ENCODE data around the gene TTC5. TPM values are rescaled to one million over a fixed set of nuclear protein-coding genes. Genes with fewer than 3 reads are reported as not detected.

TTC5 gene
- total RNA-seq, 2 donors from 2014 or later, result 11.1 to 18.5 TPM

DNA sequence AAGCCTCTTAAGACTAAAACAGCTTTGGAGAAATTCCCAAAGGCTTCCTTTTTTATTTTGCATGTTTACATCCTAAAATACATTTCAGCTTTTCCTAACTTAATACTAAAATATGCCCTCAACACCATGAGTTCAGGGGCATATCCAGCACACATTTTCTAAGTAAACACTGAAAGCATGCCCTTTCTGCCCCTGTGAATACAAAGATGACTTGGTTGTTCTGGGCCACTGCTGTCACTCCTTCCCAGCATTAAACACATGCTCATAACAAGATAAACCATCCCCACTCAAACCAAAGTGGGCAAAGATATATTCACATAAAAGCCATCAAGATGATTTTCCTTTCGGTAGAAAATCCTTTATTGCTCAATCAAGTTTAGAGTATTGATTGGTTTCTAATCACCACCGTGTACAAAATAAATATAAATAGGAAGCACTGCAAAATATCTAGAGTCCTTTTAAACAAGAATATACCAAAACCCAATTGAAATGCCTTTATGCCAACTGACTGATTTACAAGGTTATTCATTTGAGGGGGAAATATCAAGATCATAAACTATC, 25.4 kb upstream of the TTC5 start:
- Histone ChIP-seq H3K4me3 (no peak overlapping the region), H3K4me1 (replicated peaks) (no peaks in the 10 kb centered on the region), H3K9me3 (no peaks in the 10 kb centered on the region), H3K36me3 (no peaks in the 10 kb centered on the region), H3K27me3 (replicated peaks; ENCODE audit: insufficient read depth) (no peaks in the 10 kb centered on the region), H3K27ac (no peak overlapping the region)
- 69% methylated on average over 2 of the region's 2 CpGs for WGBS
- DNase-seq (ENCODE audit: low spot score), result no peak
- no peak for TF ChIP-seq CTCF (IDR thresholded peaks at IDR 0.05)
- no peak for TF ChIP-seq POLR2A (IDR thresholded peaks at IDR 0.05)
- no peak for TF ChIP-seq POLR2AphosphoS5 (IDR thresholded peaks at IDR 0.05)
- intact Hi-C loops (cut with DNase I), result loop anchor here (5.0 kb wide), 2 partner anchors 81 to 281 kb away; partner anchors contain the start of gene TEP1

GRCh38 chr14:20329355-20329754, 23.6 kb upstream of the TTC5 start:
- DNase-seq (ENCODE audit: low spot score), result no peak
- WGBS, result 71% methylated on average over 2 of the region's 2 CpGs
- intact Hi-C loops (cut with DNase I), result no loop called here

GRCh38 chr14:20328705-20329104, 23.0 kb upstream of the TTC5 start:
- Histone ChIP-seq H3K9me3 (no peaks in the 10 kb centered on the region), H3K4me3 (no peak overlapping the region), H3K4me1 (replicated peaks) (no peaks in the 10 kb centered on the region), H3K27ac (no peak overlapping the region), H3K36me3 (no peaks in the 10 kb centered on the region), H3K27me3 (replicated peaks; ENCODE audit: insufficient read depth) (no peaks in the 10 kb centered on the region)
- TF ChIP-seq POLR2AphosphoS5 (IDR thresholded peaks at IDR 0.05) (no peak), POLR2A (IDR thresholded peaks at IDR 0.05) (no peak), CTCF (IDR thresholded peaks at IDR 0.05) (no peak)
- 29% methylated on average over 2 of the region's 2 CpGs for WGBS
- DNase-seq (ENCODE audit: low spot score), result no peak
- intact Hi-C loops (cut with DNase I), result no loop called here

More at GRCh38 chr14:20329355-20329754, 23.6 kb upstream of the TTC5 start:
- Histone ChIP-seq H3K9me3 (no peaks in the 10 kb centered on the region), H3K36me3 (no peaks in the 10 kb centered on the region), H3K27me3 (replicated peaks; ENCODE audit: insufficient read depth) (no peaks in the 10 kb centered on the region), H3K4me3 (no peak overlapping the region), H3K27ac (no peak overlapping the region), H3K4me1 (replicated peaks) (no peaks in the 10 kb centered on the region)
- TF ChIP-seq CTCF (IDR thresholded peaks at IDR 0.05) (no peak), POLR2AphosphoS5 (IDR thresholded peaks at IDR 0.05) (no peak), POLR2A (IDR thresholded peaks at IDR 0.05) (no peak)

DNA sequence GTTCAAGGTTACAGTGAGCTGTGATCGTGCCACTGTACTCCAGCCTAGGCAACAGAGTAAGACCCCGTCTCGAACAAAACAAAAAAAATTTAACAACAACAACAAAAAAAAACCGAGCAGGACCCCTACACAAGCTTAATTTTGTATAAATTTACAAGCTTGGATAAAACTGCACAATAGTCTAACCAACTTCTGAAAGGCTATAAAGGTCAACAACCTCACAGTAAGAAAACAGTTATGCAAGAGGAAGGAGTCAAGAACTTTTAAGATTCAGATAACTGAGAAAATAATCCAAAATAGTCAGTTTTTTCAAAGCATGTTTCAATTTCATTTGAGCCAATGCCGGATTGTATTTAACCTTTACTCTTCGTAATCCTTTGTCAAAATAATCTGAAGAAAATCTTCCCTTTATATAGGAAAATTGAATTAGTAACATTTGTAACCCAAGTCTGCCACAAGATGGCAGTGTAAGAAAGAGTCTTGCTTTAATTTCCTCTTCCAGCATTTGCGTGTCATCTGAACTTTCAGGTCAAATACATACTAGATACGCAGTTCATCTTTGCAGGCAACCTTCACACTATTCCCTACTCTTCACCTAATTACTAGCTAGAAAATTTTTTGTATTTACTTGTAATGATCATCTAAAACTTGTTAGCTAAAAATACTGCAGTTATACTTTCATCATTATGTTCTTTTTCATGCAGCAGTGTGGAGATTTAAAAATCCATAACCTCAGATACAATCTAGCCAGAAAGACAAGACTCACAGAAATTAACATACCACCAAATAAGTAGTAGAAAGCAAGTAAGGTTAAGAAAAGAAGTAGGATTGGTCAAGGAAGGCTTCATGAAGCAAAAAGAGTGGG, 21.5 kb upstream of the TTC5 start:
- TF ChIP-seq POLR2AphosphoS5 (IDR thresholded peaks at IDR 0.05), result peak; percentile 41
- no peak for TF ChIP-seq POLR2A (IDR thresholded peaks at IDR 0.05)
- TF ChIP-seq CTCF (IDR thresholded peaks at IDR 0.05), result peak; percentile 27 to 83 (median 75)
- intact Hi-C loops (cut with DNase I), result no loop called here
- WGBS, result 43% methylated on average over 8 of the region's 8 CpGs
- Histone ChIP-seq H3K36me3 (no peaks in the 10 kb centered on the region), H3K9me3 (no peaks in the 10 kb centered on the region), H3K4me3 (no peak overlapping the region), H3K27ac (no peak overlapping the region), H3K4me1 (replicated peaks) (no peaks in the 10 kb centered on the region), H3K27me3 (replicated peaks; ENCODE audit: insufficient read depth) (no peaks in the 10 kb centered on the region)
- DNase-seq (ENCODE audit: low spot score), result peak; percentile 32
